Retinal pigment epithelial cell (primary cell): ENCODE data around the gene ARR3.
"Not testable (repeated sequence)": the region's sequence is repeated elsewhere in the genome, so short reads cannot be mapped to it uniquely, and the experiment has no call there.

Source experiments
- DNase-seq: peaks from one replicate; pipeline ENCODE4 v3.0.0-alpha.2; 2010; ENCODE audit warnings: low read depth
- H3K4me3 ChIP-seq: 2 replicates; pipeline ENCODE4 v1.5.1; 2011; ENCODE audit warnings: mild to moderate bottlenecking, low read length, control low read depth, moderate library complexity
- TF ChIP-seq, protein P1 (sequence below): conservative IDR thresholded peaks from 2 replicates; pipeline ENCODE4 v1.5.1; 2011; ENCODE audit warnings: low read depth, low read length, control low read depth, inconsistent platforms

Gene ARR3

DNA sequence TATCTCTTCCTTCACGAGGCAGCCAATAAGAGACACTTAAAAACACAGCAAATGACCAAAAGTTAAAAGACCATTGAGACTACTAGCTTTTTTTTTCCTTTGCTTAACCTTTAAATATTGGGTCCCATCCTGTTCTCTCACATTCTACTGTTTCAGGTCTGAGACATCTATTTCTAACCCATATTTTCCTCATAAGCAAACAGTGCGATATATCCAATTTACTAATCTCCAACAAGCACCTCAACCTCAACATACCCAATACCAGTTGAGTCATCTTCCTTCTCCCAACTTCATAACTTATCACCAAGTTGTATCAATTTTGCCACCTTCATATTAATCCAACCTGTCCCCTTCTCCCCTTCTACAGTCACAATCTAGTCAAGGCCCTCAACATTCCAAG lies 26.6 kb upstream of the ARR3 start:
- no peak for DNase-seq
- TF ChIP-seq, protein P1, sequence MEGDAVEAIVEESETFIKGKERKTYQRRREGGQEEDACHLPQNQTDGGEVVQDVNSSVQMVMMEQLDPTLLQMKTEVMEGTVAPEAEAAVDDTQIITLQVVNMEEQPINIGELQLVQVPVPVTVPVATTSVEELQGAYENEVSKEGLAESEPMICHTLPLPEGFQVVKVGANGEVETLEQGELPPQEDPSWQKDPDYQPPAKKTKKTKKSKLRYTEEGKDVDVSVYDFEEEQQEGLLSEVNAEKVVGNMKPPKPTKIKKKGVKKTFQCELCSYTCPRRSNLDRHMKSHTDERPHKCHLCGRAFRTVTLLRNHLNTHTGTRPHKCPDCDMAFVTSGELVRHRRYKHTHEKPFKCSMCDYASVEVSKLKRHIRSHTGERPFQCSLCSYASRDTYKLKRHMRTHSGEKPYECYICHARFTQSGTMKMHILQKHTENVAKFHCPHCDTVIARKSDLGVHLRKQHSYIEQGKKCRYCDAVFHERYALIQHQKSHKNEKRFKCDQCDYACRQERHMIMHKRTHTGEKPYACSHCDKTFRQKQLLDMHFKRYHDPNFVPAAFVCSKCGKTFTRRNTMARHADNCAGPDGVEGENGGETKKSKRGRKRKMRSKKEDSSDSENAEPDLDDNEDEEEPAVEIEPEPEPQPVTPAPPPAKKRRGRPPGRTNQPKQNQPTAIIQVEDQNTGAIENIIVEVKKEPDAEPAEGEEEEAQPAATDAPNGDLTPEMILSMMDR, result no peak
- no peak overlapping the region for H3K4me3 ChIP-seq

- not testable (repeated sequence) for H3K4me3 ChIP-seq, DNase-seq
Measured at GRCh38 chrX:70243601-70244000, 24.5 kb upstream of the ARR3 start.

GRCh38 chrX:70244881-70245280 lies 23.3 kb upstream of the ARR3 start:
- TF ChIP-seq, protein P1, result no peak
- no peak for DNase-seq
- no peak overlapping the region for H3K4me3 ChIP-seq

GRCh38 chrX:70247252-70247651 lies 20.9 kb upstream of the ARR3 start:
- DNase-seq, result no peak
- TF ChIP-seq, protein P1, result no peak
- no peak overlapping the region for H3K4me3 ChIP-seq

DNA sequence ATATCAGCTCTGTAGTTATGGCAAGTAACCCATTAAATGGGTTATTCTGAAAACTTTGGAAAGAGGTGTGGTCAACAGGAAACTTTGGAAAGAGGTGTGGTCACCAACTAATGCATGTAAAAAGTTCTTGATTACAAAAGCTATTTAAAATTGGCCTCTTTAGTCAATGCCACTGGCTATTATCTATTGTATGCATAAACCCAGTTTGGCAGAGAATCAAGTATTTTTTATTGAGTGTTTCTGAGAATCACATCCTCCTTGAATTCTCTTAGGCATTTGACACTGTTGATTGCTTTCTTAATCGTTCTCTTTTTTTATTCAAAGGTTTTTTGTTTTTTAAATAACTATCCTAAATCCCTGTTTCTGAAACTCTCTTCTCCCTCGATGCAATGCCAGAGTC lies 15.6 kb upstream of the ARR3 start:
- TF ChIP-seq, protein P1, result no peak
- no peak overlapping the region for H3K4me3 ChIP-seq
- DNase-seq, result no peak

DNA sequence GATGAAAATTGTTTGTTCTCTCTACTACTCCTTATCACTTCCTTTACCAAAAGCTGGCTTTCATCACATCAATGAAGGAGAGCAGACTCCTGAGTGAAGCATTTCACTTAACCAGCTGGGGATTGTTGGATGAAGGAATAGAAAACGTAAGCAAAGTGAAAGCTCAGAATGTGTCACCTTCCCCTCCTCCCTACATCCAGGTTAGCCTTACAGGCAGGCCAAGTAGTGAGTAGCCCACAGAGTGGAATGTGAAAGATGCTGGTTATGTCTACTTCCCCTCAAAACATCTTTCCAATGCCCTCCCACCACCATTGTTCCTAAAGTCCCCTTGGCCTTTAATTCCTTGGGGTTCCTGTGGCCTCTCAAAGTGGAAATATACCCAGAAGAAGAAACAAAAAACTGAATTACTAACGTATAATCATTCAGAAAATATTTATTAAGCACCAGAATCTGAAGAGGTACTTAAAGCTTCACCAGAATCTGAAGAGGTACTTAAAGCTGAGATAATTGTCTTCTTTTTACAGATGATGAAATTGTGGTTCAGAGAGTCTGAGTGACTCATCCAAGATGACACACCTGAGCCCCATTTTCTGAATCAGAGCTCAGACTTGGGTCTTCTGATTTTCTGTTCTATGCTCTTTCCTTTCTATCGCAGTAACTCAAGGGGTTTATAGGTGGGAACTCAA lies 14.6 kb upstream of the ARR3 start:
- TF ChIP-seq, protein P1, result no peak
- no peak for DNase-seq
- no peak overlapping the region for H3K4me3 ChIP-seq

DNA sequence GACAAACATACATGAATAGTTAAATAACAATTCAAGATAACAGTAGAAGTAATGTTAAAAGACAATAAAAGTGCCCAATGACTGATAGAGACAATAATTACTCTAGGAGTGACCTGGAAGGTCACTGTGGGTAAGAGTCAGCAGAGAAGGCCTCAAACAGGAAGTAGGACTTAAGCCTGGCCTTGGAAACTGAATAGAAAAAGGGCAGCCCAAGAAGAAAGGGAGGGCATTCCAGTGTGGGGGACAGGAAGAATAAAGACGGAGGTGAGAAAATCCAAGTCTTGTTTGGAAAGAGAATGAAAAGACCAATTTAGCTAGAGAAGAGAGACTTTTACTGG lies 14.1 kb upstream of the ARR3 start:
- TF ChIP-seq, protein P1, result no peak
- DNase-seq, result no peak
- H3K4me3 ChIP-seq, result no peak overlapping the region
